RKO (cell line): Measurements from ENCODE around the gene SETX.
A peak's percentile ranks its signal among the peaks of the same experiment; 100 is the strongest.

ENCODE experiments used
- DNase-seq: peaks from one replicate; pipeline ENCODE4 v3.0.0-alpha.2; 2016; ENCODE audit warnings: low spot score

Gene SETX

GRCh38 chr9:132216861-132217619, 137.7 kb downstream of the SETX start:
- DNase-seq, result no peak

DNA sequence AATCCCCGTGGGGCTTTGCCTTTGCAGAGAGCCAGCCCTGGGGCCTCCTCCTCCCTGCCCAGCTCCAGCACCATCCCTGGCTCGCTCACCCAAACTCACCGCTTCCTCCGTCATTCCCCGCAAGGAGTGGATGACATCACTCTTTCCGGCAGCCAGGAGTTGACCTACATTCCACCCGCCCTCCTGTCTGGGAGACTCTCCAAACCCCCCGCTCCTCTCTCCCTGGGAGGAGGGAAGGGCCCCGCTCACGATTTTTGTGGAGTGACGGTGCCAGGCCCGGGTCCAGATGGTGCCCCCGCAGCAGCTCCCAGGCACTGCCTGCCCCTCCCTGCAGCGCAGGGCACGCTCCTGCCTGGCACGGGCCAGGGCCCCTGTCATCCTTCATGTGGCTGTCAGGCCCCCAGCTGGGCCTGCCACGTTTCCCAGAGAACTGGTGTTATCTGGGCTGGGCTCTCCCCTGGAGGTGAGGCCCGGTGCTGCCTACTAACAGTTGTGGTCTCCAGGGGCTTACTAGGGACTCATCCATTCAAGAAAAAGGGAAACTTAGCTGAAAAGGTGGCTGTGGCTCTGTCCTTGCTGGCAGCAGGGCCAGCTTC, 140.7 kb downstream of the SETX start:
- DNase-seq, result peak; percentile 65

GRCh38 chr9:132211570-132211969, 143.2 kb downstream of the SETX start:
- DNase-seq, result no peak
